GM12865 (cell line): ENCODE measurements around the gene F10.

Experiments used
- DNase-seq: peaks from one replicate; pipeline ENCODE4 v3.0.0; 2010; ENCODE audit warnings: low read depth
- H3K4me3 ChIP-seq: 2 replicates; pipeline ENCODE4 v1.5.1; 2011; ENCODE audit warnings: mild to moderate bottlenecking, low read depth, low read length, control low read depth
- TF ChIP-seq, protein P1 (sequence below): IDR thresholded peaks from 2 replicates; pipeline ENCODE4 v1.5.1; 2011; ENCODE audit warnings: low read length, control low read depth, low read depth, inconsistent platforms; ENCODE audit not compliant: insufficient read depth; ENCODE audit errors: missing control alignments

Gene F10

DNA sequence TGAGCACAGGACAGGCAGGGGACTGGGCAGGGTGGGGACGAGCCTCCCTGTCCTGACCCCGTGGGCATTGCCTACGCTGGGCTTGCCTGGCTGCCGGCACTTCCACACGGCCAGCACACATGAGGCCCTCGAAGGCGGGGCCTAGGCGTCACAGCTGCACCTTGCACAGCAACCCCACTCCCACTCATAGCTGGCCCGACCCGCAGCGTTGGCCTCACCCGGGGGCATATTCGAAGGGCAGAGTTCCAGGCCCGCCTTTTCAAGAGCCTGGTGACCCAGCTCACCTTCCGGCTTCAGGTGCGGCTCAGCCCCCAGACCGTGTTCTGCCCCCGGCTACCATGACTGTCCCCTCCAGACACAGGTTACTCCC lies 19.0 kb downstream of the F10 start:
- no peak for DNase-seq
- no peak overlapping the region for H3K4me3 ChIP-seq
- TF ChIP-seq, protein P1, sequence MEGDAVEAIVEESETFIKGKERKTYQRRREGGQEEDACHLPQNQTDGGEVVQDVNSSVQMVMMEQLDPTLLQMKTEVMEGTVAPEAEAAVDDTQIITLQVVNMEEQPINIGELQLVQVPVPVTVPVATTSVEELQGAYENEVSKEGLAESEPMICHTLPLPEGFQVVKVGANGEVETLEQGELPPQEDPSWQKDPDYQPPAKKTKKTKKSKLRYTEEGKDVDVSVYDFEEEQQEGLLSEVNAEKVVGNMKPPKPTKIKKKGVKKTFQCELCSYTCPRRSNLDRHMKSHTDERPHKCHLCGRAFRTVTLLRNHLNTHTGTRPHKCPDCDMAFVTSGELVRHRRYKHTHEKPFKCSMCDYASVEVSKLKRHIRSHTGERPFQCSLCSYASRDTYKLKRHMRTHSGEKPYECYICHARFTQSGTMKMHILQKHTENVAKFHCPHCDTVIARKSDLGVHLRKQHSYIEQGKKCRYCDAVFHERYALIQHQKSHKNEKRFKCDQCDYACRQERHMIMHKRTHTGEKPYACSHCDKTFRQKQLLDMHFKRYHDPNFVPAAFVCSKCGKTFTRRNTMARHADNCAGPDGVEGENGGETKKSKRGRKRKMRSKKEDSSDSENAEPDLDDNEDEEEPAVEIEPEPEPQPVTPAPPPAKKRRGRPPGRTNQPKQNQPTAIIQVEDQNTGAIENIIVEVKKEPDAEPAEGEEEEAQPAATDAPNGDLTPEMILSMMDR: no peak

DNA sequence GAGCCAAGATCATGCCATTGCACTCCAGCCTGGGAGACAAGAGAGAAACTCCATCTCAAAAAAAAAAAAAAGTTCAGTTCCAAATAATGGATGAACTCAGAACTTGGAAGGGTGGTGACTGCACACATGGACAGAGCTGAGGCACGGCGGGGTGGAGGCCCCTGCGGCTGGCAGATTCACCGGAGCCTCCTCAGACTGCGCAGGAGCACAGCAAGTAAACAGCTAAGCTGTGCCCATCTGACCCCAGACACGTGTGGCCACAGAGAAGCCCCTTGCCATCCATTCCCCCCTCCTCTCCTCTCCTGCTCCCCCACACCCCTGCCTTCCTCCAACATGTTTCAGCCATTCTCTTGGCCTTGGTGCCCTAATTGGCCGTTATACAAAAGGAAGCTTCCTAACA lies 20.3 kb downstream of the F10 start:
- no peak overlapping the region for H3K4me3 ChIP-seq
- no peak for DNase-seq
- TF ChIP-seq, protein P1: no peak

DNA sequence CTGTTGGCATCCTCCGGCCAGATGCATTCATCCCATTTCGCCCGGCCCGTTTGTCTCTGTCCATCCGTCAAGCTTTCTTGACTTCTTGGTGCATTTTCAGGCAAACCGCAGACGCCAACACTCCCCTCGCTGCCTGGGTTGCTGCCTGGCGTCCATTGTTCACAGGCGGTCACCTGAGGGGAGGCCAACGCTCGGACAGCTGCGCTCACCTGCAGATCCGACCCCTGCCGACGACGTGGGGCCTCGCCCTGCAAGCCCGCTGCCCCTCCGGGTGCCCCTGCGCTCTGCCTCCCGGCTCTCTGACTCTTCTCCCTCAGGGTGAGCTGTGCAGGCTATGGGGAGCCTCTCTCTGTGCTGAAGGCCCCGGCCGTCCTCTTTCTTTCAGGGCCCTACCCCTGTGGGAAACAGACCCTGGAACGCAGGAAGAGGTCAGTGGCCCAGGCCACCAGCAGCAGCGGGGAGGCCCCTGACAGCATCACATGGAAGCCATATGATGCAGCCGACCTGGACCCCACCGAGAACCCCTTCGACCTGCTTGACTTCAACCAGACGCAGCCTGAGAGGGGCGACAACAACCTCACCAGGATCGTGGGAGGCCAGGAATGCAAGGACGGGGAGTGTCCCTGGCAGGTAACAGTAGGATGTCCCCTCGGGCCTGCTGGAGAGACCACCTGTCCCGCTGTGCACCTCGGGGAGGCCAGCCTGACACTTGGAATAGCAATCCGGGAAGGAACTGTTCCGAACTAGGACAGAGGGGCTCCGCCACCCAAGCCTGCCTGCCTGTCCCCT lies 21.1 kb downstream of the F10 start:
- no peak for DNase-seq
- TF ChIP-seq, protein P1: no peak
- no peak overlapping the region for H3K4me3 ChIP-seq

DNA sequence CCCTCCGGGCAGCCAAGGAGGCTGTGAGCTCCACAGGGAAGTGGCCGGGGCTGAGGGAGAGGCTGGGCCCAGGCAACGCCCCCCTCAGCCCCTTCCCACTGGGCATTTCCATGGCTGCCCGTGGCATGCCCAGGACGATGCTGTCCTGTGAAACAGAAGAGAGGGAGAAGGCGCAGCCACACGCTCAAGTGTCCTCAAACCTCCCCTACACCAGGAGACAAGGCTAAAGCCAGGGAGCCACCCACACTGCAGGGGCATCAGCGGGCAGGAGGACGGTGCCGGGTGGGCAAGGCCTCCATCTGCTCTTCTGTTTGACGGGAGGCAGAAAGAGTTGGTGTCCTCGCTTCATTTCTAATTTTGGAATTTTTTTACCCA lies 21.6 kb downstream of the F10 start:
- DNase-seq: no peak
- no peak overlapping the region for H3K4me3 ChIP-seq

DNA sequence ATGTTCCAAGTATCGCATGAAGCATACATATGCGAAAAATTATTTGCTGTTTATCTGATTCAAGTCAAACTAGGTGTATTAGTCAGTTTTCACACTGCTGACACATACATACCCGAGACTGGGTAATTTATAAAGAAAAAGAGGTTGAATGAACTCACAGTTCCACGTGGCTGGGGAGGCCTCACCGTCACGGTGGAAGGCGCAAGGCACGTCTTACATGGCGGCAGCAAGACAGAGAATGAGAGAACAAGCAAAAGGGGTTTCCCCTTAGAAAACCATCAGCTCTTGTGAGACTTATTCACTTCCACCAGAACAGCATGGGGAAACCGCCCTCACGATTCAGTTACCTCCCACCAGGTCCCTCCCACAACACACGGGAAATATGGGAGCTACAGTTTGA lies 22.9 kb downstream of the F10 start:
- no peak overlapping the region for H3K4me3 ChIP-seq
- TF ChIP-seq, protein P1: no peak

More for the DNA sequence above, 21.6 kb downstream of the F10 start:
- TF ChIP-seq, protein P1: no peak

DNA sequence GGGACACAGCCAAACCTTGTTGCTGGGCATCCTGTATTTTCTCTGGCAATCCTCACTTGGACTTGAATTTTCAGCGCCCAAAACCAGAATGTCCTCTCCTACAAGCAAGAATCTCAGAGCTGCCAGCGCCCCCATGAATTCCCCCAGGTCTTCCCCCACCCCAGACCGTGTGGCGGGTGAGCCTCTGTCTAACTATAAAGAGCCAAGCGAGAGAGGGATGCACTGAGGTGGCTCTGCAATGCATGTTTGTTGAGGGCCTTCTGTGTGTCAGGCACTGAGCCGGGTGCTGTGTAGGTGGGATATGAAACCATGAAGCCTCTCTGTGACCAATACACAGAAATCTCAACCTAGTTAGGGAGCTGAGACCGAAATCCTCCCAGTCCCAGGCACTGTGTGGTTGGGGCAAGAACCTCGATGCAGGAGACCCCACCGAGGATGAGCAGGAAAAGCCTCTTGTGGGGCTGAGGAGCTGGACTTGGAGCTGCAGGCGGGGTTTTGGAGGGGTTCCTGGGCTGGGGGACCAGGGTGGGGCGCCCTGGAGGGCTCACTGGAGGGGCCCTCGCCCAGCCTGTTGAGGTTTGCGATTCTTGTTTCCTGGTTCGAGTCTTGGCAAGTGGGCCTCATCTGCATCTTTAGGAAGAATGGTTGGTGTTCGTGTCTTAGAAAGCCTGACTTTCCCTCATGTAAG lies 23.5 kb downstream of the F10 start:
- TF ChIP-seq, protein P1: no peak
- DNase-seq: no peak
- no peak overlapping the region for H3K4me3 ChIP-seq

More for the DNA sequence above, 22.9 kb downstream of the F10 start:
- no peak for DNase-seq
